ENCODE data around the gene MGME1. TPM values are rescaled to one million over a fixed set of nuclear protein-coding genes. Genes with fewer than 3 reads are reported as not detected.
A peak's percentile ranks its signal among the peaks of the same experiment; 100 is the strongest.

The MGME1 gene
- total and polyA plus RNA-seq, 2 of the 13 experiments (the other 11 are each of a cell fraction or from before 2014, with no cell fraction given), result 36.7 to 66.6 TPM

DNA sequence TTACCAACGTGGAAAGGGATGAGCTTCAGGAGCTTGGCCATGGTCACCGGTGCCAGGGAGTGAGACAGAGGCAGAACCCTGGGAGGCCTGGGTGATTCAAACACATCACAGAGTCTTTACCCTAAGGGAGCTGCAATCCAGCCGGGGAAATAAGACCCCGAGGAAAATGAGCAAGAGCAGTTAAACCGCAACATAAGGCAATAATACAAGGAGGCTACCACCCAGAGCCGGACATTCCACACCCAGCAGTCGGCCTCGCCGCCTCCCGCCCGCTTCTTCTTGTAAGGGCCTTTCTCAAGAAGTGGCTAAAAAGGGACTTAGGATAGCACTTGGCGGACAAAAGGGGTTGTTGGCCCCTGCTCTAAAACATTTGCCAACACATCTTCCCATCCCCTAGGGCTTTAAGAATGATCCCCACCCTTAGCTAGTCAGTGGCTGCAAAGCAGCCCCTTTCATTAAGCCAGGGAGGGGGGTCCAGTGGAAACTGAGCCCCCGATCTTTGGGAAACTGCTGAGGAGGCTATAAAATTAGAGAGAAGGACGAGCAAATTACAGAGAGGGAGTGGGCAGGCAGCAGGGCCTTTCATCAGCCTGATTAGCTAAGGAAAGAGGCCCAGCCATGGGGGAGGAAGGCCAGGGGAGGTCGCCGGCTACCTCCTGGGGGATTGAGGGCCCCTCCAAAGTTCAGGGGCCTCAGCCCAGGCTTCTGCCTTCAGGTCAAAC lies 34.5 kb upstream of the MGME1 start (continued):
- TF ChIP-seq PHF21A (CRISPR knock-in tag; IDR thresholded peaks at IDR 0.05) (0 out of 2 replicates have a peak, but pooled peaks have one; percentile 22), MYC (CRISPR knock-in tag; IDR thresholded peaks at IDR 0.05; ENCODE audit: borderline replicate concordance) (no peak), HES4 (CRISPR knock-in tag; IDR thresholded peaks at IDR 0.05; ENCODE audit: borderline replicate concordance) (no peak), BHLHE40 (IDR thresholded peaks at IDR 0.05; ENCODE audit: low read length) (no peak), SP1 (IDR thresholded peaks at IDR 0.05) (no peak), SP1 (CRISPR knock-in tag; IDR thresholded peaks at IDR 0.05) (no peak), ZNF644 (CRISPR knock-in tag; IDR thresholded peaks at IDR 0.05; ENCODE audit: low read depth) (no peak), ZNF264 (CRISPR knock-in tag; IDR thresholded peaks at IDR 0.05) (no peak), ZC3H4 (CRISPR knock-in tag; IDR thresholded peaks at IDR 0.05; ENCODE audit: borderline replicate concordance) (no peak), DR1 (CRISPR knock-in tag; IDR thresholded peaks at IDR 0.05) (no peak), SRF (IDR thresholded peaks at IDR 0.05; ENCODE audit: low read depth, low read length) (no peak), ZNF383 (CRISPR knock-in tag; IDR thresholded peaks at IDR 0.05; ENCODE audit: borderline replicate concordance) (no peak), LCORL (IDR thresholded peaks at IDR 0.05) (no peak), LCORL (CRISPR knock-in tag; IDR thresholded peaks at IDR 0.05) (0 out of 2 replicates have a peak, but pooled peaks have one; percentile 13), HMG20B (CRISPR knock-in tag; conservative IDR thresholded peaks at IDR 0.05) (no peak), SMAD9 (CRISPR knock-in tag; IDR thresholded peaks at IDR 0.05) (no peak), PHB2 (IDR thresholded peaks at IDR 0.05; ENCODE audit: partially characterized antibody) (no peak), GTF3A (CRISPR knock-in tag; conservative IDR thresholded peaks at IDR 0.05) (no peak), TEAD2 (CRISPR knock-in tag; IDR thresholded peaks at IDR 0.05) (no peak), MAFK (conservative IDR thresholded peaks at IDR 0.05 in 1 of 2, IDR thresholded peaks at IDR 0.05 in 1 of 2; ENCODE audit: low read length in 2 of 2) (peak; percentile 58 to 70), RBFOX2 (IDR thresholded peaks at IDR 0.05; ENCODE audit: low read depth, low read length) (no peak), ZNF83 (CRISPR knock-in tag; IDR thresholded peaks at IDR 0.05; ENCODE audit: borderline replicate concordance) (no peak)
- TF ChIP-seq, protein P1, sequence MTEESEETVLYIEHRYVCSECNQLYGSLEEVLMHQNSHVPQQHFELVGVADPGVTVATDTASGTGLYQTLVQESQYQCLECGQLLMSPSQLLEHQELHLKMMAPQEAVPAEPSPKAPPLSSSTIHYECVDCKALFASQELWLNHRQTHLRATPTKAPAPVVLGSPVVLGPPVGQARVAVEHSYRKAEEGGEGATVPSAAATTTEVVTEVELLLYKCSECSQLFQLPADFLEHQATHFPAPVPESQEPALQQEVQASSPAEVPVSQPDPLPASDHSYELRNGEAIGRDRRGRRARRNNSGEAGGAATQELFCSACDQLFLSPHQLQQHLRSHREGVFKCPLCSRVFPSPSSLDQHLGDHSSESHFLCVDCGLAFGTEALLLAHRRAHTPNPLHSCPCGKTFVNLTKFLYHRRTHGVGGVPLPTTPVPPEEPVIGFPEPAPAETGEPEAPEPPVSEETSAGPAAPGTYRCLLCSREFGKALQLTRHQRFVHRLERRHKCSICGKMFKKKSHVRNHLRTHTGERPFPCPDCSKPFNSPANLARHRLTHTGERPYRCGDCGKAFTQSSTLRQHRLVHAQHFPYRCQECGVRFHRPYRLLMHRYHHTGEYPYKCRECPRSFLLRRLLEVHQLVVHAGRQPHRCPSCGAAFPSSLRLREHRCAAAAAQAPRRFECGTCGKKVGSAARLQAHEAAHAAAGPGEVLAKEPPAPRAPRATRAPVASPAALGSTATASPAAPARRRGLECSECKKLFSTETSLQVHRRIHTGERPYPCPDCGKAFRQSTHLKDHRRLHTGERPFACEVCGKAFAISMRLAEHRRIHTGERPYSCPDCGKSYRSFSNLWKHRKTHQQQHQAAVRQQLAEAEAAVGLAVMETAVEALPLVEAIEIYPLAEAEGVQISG (CRISPR knock-in tag; IDR thresholded peaks at IDR 0.05), result no peak
- TF ChIP-seq, protein P2, sequence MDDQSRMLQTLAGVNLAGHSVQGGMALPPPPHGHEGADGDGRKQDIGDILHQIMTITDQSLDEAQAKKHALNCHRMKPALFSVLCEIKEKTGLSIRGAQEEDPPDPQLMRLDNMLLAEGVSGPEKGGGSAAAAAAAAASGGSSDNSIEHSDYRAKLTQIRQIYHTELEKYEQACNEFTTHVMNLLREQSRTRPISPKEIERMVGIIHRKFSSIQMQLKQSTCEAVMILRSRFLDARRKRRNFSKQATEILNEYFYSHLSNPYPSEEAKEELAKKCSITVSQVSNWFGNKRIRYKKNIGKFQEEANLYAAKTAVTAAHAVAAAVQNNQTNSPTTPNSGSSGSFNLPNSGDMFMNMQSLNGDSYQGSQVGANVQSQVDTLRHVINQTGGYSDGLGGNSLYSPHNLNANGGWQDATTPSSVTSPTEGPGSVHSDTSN (CRISPR knock-in tag; IDR thresholded peaks at IDR 0.05; ENCODE audit: borderline replicate concordance), result no peak
- TF ChIP-seq, protein P3, sequence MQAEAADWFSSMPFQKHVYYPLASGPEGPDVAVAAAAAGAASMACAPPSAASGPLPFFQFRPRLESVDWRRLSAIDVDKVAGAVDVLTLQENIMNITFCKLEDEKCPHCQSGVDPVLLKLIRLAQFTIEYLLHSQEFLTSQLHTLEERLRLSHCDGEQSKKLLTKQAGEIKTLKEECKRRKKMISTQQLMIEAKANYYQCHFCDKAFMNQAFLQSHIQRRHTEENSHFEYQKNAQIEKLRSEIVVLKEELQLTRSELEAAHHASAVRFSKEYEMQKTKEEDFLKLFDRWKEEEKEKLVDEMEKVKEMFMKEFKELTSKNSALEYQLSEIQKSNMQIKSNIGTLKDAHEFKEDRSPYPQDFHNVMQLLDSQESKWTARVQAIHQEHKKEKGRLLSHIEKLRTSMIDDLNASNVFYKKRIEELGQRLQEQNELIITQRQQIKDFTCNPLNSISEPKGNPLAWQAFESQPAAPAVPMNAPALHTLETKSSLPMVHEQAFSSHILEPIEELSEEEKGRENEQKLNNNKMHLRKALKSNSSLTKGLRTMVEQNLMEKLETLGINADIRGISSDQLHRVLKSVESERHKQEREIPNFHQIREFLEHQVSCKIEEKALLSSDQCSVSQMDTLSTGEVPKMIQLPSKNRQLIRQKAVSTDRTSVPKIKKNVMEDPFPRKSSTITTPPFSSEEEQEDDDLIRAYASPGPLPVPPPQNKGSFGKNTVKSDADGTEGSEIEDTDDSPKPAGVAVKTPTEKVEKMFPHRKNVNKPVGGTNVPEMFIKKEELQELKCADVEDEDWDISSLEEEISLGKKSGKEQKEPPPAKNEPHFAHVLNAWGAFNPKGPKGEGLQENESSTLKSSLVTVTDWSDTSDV (CRISPR knock-in tag; IDR thresholded peaks at IDR 0.05), result no peak

Measured in HepG2 (cell line).